ENCODE measurements around the gene MYO10.

- TF ChIP-seq CTCF (IDR thresholded peaks at IDR 0.05 in 4 of 5, conservative IDR thresholded peaks at IDR 0.05 in 1 of 5), result no peak
- no peak for TF ChIP-seq POLR2A (IDR thresholded peaks at IDR 0.05)
Observed at GRCh38 chr5:16661713-16662112, 274.4 kb downstream of the MYO10 start.
